ENCODE measurements around the gene OR2A7. TPM values are rescaled to one million over a fixed set of nuclear protein-coding genes. Genes with fewer than 3 reads are reported as not detected.
"Not testable (repeated sequence)": the region's sequence is repeated elsewhere in the genome, so short reads cannot be mapped to it uniquely, and the experiment has no call there.

OR2A7 gene
- total and polyA plus RNA-seq, 9 of the 15 experiments (the other 6 are each of a cell fraction or from before 2014, with no cell fraction given) = 0.03 to 0.10 (median 0.06) TPM; not detected in 6

- H3K36me3 ChIP-seq (ENCODE audit: control insufficient read depth, insufficient read depth, low read length); H3K9ac ChIP-seq (ENCODE audit: insufficient read depth in 1 of 2, low read depth in 2 of 2, low read length in 2 of 2); CTCF ChIA-PET (ENCODE audit: low intra/inter-chr PET ratio); BruUV-seq (replicated peaks); in situ Hi-C loops (cut with MboI); H3K79me2 ChIP-seq (ENCODE audit: control insufficient read depth, insufficient read depth, low read length); H3K4me2 ChIP-seq (ENCODE audit: insufficient read depth, low read length); H3K27ac ChIP-seq (ENCODE audit: extremely low read depth, low read depth, low read length); DNase-seq (ENCODE audit: extremely low read depth in 1 of 4, low spot score in 3 of 4); H3K4me1 ChIP-seq (replicated peaks in 1 of 2; ENCODE audit: control insufficient read depth in 2 of 2, insufficient read depth in 2 of 2, low read length in 2 of 2); POLR2A ChIA-PET; H3K4me3 ChIP-seq; H3K9me3 ChIP-seq (replicated peaks; ENCODE audit: control insufficient read depth, insufficient read depth, low read depth, low read length); H3K27me3 ChIP-seq (ENCODE audit: control insufficient read depth in 2 of 2, insufficient read depth in 2 of 2, low read length in 2 of 2); H2AFZ ChIP-seq (ENCODE audit: low read depth, low read length); FAIRE-seq; intact Hi-C loops (cut with micrococcal nuclease); ATAC-seq; H4K20me1 ChIP-seq (replicated peaks; ENCODE audit: control insufficient read depth, insufficient read depth, low read length); H3K9me1 ChIP-seq (ENCODE audit: control insufficient read depth, insufficient read depth, low read length): not testable (repeated sequence)
- WGBS (ENCODE audit: insufficient coverage, low coverage, missing lambda C conversion rate) = no CpG with 5 or more reads among the region's 3 CpGs
Observed at GRCh38 chr7:144287171-144287784, 22.7 kb upstream of the OR2A7 start.

- in situ Hi-C loops (cut with MboI); POLR2A ChIA-PET; DNase-seq (ENCODE audit: extremely low read depth in 1 of 4, low spot score in 3 of 4); intact Hi-C loops (cut with micrococcal nuclease); H3K4me1 ChIP-seq (replicated peaks in 1 of 2; ENCODE audit: control insufficient read depth in 2 of 2, insufficient read depth in 2 of 2, low read length in 2 of 2); H3K27ac ChIP-seq (ENCODE audit: extremely low read depth, low read depth, low read length); H3K9ac ChIP-seq (ENCODE audit: insufficient read depth in 1 of 2, low read depth in 2 of 2, low read length in 2 of 2); H3K36me3 ChIP-seq (ENCODE audit: control insufficient read depth, insufficient read depth, low read length); FAIRE-seq; H3K4me3 ChIP-seq; H3K27me3 ChIP-seq (ENCODE audit: control insufficient read depth in 2 of 2, insufficient read depth in 2 of 2, low read length in 2 of 2); BruUV-seq (replicated peaks); H4K20me1 ChIP-seq (replicated peaks; ENCODE audit: control insufficient read depth, insufficient read depth, low read length); H2AFZ ChIP-seq (ENCODE audit: low read depth, low read length); H3K9me3 ChIP-seq (replicated peaks; ENCODE audit: control insufficient read depth, insufficient read depth, low read depth, low read length); H3K9me1 ChIP-seq (ENCODE audit: control insufficient read depth, insufficient read depth, low read length); CTCF ChIA-PET (ENCODE audit: low intra/inter-chr PET ratio); H3K79me2 ChIP-seq (ENCODE audit: control insufficient read depth, insufficient read depth, low read length); H3K4me2 ChIP-seq (ENCODE audit: insufficient read depth, low read length): not testable (repeated sequence)
- ATAC-seq = peak; percentile 85
- no CpG with 5 or more reads among the region's 6 CpGs for WGBS (ENCODE audit: insufficient coverage, low coverage, missing lambda C conversion rate)
Observed at GRCh38 chr7:144283716-144284115, 19.1 kb upstream of the OR2A7 start.

- intact Hi-C loops (cut with micrococcal nuclease); H3K4me1 ChIP-seq (replicated peaks in 1 of 2; ENCODE audit: control insufficient read depth in 2 of 2, insufficient read depth in 2 of 2, low read length in 2 of 2); H3K9me3 ChIP-seq (replicated peaks; ENCODE audit: control insufficient read depth, insufficient read depth, low read depth, low read length); POLR2A ChIA-PET; H4K20me1 ChIP-seq (replicated peaks; ENCODE audit: control insufficient read depth, insufficient read depth, low read length); ATAC-seq; H3K27ac ChIP-seq (ENCODE audit: extremely low read depth, low read depth, low read length); H3K27me3 ChIP-seq (ENCODE audit: control insufficient read depth in 2 of 2, insufficient read depth in 2 of 2, low read length in 2 of 2); CTCF ChIA-PET (ENCODE audit: low intra/inter-chr PET ratio); H3K9me1 ChIP-seq (ENCODE audit: control insufficient read depth, insufficient read depth, low read length); H3K4me3 ChIP-seq; H3K79me2 ChIP-seq (ENCODE audit: control insufficient read depth, insufficient read depth, low read length); FAIRE-seq; DNase-seq (ENCODE audit: extremely low read depth in 1 of 4, low spot score in 3 of 4); in situ Hi-C loops (cut with MboI); H3K9ac ChIP-seq (ENCODE audit: insufficient read depth in 1 of 2, low read depth in 2 of 2, low read length in 2 of 2); H2AFZ ChIP-seq (ENCODE audit: low read depth, low read length); H3K4me2 ChIP-seq (ENCODE audit: insufficient read depth, low read length); H3K36me3 ChIP-seq (ENCODE audit: control insufficient read depth, insufficient read depth, low read length); BruUV-seq (replicated peaks): not testable (repeated sequence)
- 0% methylated on average over 2 of the region's 4 CpGs for WGBS (ENCODE audit: insufficient coverage, low coverage, missing lambda C conversion rate)
Observed at GRCh38 chr7:144282490-144282889, 17.9 kb upstream of the OR2A7 start.

GRCh38 chr7:144281981-144282380, 17.4 kb upstream of the OR2A7 start:
- H3K4me2 ChIP-seq (ENCODE audit: insufficient read depth, low read length); DNase-seq (ENCODE audit: extremely low read depth in 1 of 4, low spot score in 3 of 4); H3K9me3 ChIP-seq (replicated peaks; ENCODE audit: control insufficient read depth, insufficient read depth, low read depth, low read length); H3K4me1 ChIP-seq (replicated peaks in 1 of 2; ENCODE audit: control insufficient read depth in 2 of 2, insufficient read depth in 2 of 2, low read length in 2 of 2); in situ Hi-C loops (cut with MboI); intact Hi-C loops (cut with micrococcal nuclease); POLR2A ChIA-PET; CTCF ChIA-PET (ENCODE audit: low intra/inter-chr PET ratio); H3K27ac ChIP-seq (ENCODE audit: extremely low read depth, low read depth, low read length); H3K4me3 ChIP-seq; H3K27me3 ChIP-seq (ENCODE audit: control insufficient read depth in 2 of 2, insufficient read depth in 2 of 2, low read length in 2 of 2); H3K9me1 ChIP-seq (ENCODE audit: control insufficient read depth, insufficient read depth, low read length); H4K20me1 ChIP-seq (replicated peaks; ENCODE audit: control insufficient read depth, insufficient read depth, low read length); H2AFZ ChIP-seq (ENCODE audit: low read depth, low read length); H3K36me3 ChIP-seq (ENCODE audit: control insufficient read depth, insufficient read depth, low read length); H3K9ac ChIP-seq (ENCODE audit: insufficient read depth in 1 of 2, low read depth in 2 of 2, low read length in 2 of 2); BruUV-seq (replicated peaks); H3K79me2 ChIP-seq (ENCODE audit: control insufficient read depth, insufficient read depth, low read length): not testable (repeated sequence)
- peak; percentile 55 for FAIRE-seq
- no CpG with 5 or more reads among the region's 8 CpGs for WGBS (ENCODE audit: insufficient coverage, low coverage, missing lambda C conversion rate)
- peak; percentile 18; the same call in 2 of the 3 replicates for ATAC-seq
